Measurements from ENCODE around the gene PYY. TPM values are rescaled to one million over a fixed set of nuclear protein-coding genes. Genes with fewer than 3 reads are reported as not detected.

The PYY gene
- total RNA-seq, 1 donor from 2014 or later, result not detected

- H3K9me3 ChIP-seq, result no peaks in the 10 kb centered on the region
- H3K27me3 ChIP-seq, result no peaks in the 10 kb centered on the region
- peaks cover 10% of the 10 kb centered on the region for H3K4me1 ChIP-seq
- H3K36me3 ChIP-seq, result no peaks in the 10 kb centered on the region
- TF ChIP-seq, protein P1, sequence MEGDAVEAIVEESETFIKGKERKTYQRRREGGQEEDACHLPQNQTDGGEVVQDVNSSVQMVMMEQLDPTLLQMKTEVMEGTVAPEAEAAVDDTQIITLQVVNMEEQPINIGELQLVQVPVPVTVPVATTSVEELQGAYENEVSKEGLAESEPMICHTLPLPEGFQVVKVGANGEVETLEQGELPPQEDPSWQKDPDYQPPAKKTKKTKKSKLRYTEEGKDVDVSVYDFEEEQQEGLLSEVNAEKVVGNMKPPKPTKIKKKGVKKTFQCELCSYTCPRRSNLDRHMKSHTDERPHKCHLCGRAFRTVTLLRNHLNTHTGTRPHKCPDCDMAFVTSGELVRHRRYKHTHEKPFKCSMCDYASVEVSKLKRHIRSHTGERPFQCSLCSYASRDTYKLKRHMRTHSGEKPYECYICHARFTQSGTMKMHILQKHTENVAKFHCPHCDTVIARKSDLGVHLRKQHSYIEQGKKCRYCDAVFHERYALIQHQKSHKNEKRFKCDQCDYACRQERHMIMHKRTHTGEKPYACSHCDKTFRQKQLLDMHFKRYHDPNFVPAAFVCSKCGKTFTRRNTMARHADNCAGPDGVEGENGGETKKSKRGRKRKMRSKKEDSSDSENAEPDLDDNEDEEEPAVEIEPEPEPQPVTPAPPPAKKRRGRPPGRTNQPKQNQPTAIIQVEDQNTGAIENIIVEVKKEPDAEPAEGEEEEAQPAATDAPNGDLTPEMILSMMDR (IDR thresholded peaks at IDR 0.05), result no peak
- TF ChIP-seq POLR2AphosphoS5 (IDR thresholded peaks at IDR 0.05; ENCODE audit: insufficient read depth in 1 of 2, low read depth in 1 of 2) (no peak), POLR2A (IDR thresholded peaks at IDR 0.05) (no peak)
- H3K27ac ChIP-seq, result no peak overlapping the region
- DNase-seq (ENCODE audit: extremely low spot score in 2 of 2), result no peak
- intact Hi-C loops (cut with DNase I), result no loop called here
- H3K4me3 ChIP-seq, result no peak overlapping the region
Measured at GRCh38 chr17:43956222-43956621, 2.5 kb upstream of the PYY start.

- Histone ChIP-seq H3K4me3 (no peak overlapping the region), H3K4me1 (peaks cover 10% of the 10 kb centered on the region), H3K27ac (no peak overlapping the region), H3K27me3 (peaks cover 4% of the 10 kb centered on the region), H3K36me3 (no peaks in the 10 kb centered on the region), H3K9me3 (no peaks in the 10 kb centered on the region)
- intact Hi-C loops (cut with DNase I), result no loop called here
- TF ChIP-seq POLR2A (IDR thresholded peaks at IDR 0.05) (no peak), POLR2AphosphoS5 (IDR thresholded peaks at IDR 0.05; ENCODE audit: insufficient read depth in 1 of 2, low read depth in 1 of 2) (no peak)
- TF ChIP-seq, protein P1 (IDR thresholded peaks at IDR 0.05), result no peak
- DNase-seq (ENCODE audit: extremely low spot score in 2 of 2), result no peak
Measured at GRCh38 chr17:43952724-43953666, 745 bp downstream of the PYY start.

GRCh38 chr17:43952351-43952723, 1.4 kb downstream of the PYY start:
- DNase-seq (ENCODE audit: extremely low spot score in 2 of 2), result no peak
- intact Hi-C loops (cut with DNase I), result no loop called here
- Histone ChIP-seq H3K4me1 (peaks cover 10% of the 10 kb centered on the region), H3K27me3 (peaks cover 4% of the 10 kb centered on the region), H3K4me3 (no peak overlapping the region), H3K27ac (no peak overlapping the region), H3K36me3 (no peaks in the 10 kb centered on the region), H3K9me3 (no peaks in the 10 kb centered on the region)
- no peak for TF ChIP-seq POLR2AphosphoS5 (IDR thresholded peaks at IDR 0.05; ENCODE audit: insufficient read depth in 1 of 2, low read depth in 1 of 2)
- TF ChIP-seq, protein P1 (IDR thresholded peaks at IDR 0.05), result no peak

DNA sequence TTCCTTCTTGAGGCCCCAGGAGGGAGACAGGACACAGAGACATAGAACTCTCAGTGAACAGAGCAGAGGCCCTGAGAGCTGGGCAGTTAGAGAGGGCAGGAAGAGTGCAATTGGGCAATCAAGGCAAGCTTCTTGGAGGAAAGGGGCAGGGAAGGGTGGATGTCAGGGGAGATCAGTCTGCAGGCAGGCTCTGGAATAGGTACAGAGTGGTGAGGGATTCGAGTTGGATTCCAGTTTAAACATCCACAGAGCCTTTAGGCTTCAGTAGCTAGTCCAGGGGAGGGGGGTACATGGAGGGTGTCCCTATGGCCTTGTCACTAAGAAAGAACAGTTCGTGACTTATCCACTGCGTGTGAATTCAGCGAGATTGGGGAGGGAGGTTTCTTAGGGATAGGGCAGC, 2.0 kb downstream of the PYY start:
- intact Hi-C loops (cut with DNase I), result no loop called here
- no peak for TF ChIP-seq POLR2AphosphoS5 (IDR thresholded peaks at IDR 0.05; ENCODE audit: insufficient read depth in 1 of 2, low read depth in 1 of 2)
- H3K27me3 ChIP-seq, result peaks cover 4% of the 10 kb centered on the region

GRCh38 chr17:43950554-43950953, 3.2 kb downstream of the PYY start:
- TF ChIP-seq POLR2A (IDR thresholded peaks at IDR 0.05), result no peak
- no peak for TF ChIP-seq POLR2AphosphoS5 (IDR thresholded peaks at IDR 0.05; ENCODE audit: insufficient read depth in 1 of 2, low read depth in 1 of 2)
- TF ChIP-seq, protein P1 (IDR thresholded peaks at IDR 0.05), result no peak
- no peak for DNase-seq (ENCODE audit: extremely low spot score in 2 of 2)
- intact Hi-C loops (cut with DNase I), result no loop called here
- Histone ChIP-seq H3K4me3 (no peak overlapping the region), H3K27me3 (peaks cover 4% of the 10 kb centered on the region), H3K9me3 (no peaks in the 10 kb centered on the region), H3K4me1 (peaks cover 10% of the 10 kb centered on the region), H3K27ac (no peak overlapping the region), H3K36me3 (no peaks in the 10 kb centered on the region)

More for the DNA sequence above, 2.0 kb downstream of the PYY start:
- no peaks in the 10 kb centered on the region for H3K9me3 ChIP-seq
- H3K4me1 ChIP-seq, result peaks cover 10% of the 10 kb centered on the region
- H3K27ac ChIP-seq, result no peak overlapping the region
- H3K36me3 ChIP-seq, result no peaks in the 10 kb centered on the region
- DNase-seq (ENCODE audit: extremely low spot score in 2 of 2), result no peak
- no peak overlapping the region for H3K4me3 ChIP-seq
